D721Med (cell line): ENCODE results near the gene SERPINB1.

Experiments used
- DNase-seq: peaks from one replicate; pipeline ENCODE4 v3.0.0; 2011; ENCODE audit warnings: low spot score; ENCODE audit not compliant: insufficient read length
- FAIRE-seq: peaks from 2 replicates; lab custom pipeline; 2011; peaks lifted over from hg19 to GRCh38; lab: Jason Lieb, UNC
- CTCF ChIP-seq: IDR thresholded peaks from 2 replicates; pipeline ENCODE4 v1.5.1; 2012; ENCODE audit warnings: mild to moderate bottlenecking, control low read depth; ENCODE audit not compliant: insufficient read depth; ENCODE audit errors: missing control alignments

The SERPINB1 gene

GRCh38 chr6:2795956-2796355 is 45.7 kb downstream of the SERPINB1 start:
- no peak for TF ChIP-seq CTCF
- no peak for FAIRE-seq
- no peak for DNase-seq

- DNase-seq = no peak
- no peak for TF ChIP-seq CTCF
- FAIRE-seq = no peak
Measured at GRCh38 chr6:2795162-2795561, 46.5 kb downstream of the SERPINB1 start.

GRCh38 chr6:2794171-2794730 is 47.4 kb downstream of the SERPINB1 start:
- FAIRE-seq (no peak), DNase-seq (no peak)
- no peak for TF ChIP-seq CTCF

GRCh38 chr6:2793534-2794151 is 48.0 kb downstream of the SERPINB1 start:
- TF ChIP-seq CTCF = no peak
- DNase-seq (no peak), FAIRE-seq (no peak)

- FAIRE-seq = no peak
- TF ChIP-seq CTCF = no peak
Measured at GRCh38 chr6:2792330-2793110, 49.1 kb downstream of the SERPINB1 start.

GRCh38 chr6:2791450-2791974 is 50.2 kb downstream of the SERPINB1 start:
- TF ChIP-seq CTCF = no peak
- DNase-seq (no peak), FAIRE-seq (no peak)

More at GRCh38 chr6:2792330-2793110, 49.1 kb downstream of the SERPINB1 start:
- DNase-seq = no peak
